NCI-H460 (cell line): ENCODE measurements around the gene FAM98C. TPM values are rescaled to one million over a fixed set of nuclear protein-coding genes. Genes with fewer than 3 reads are reported as not detected.

Source experiments
- DNase-seq: peaks from one replicate; pipeline ENCODE4 v3.0.0-alpha.2; 2016; ENCODE audit warnings: low read depth; ENCODE audit errors: extremely low read depth
- total RNA-seq: library from RNA; depleted of rRNA; stranded (reverse); fragments of >200 nt; shearing (Covaris generic); gene quantifications from 2 replicates; pipeline ENCODE4 v1.2.3, GENCODE V29; 2014; rRNA removed

The FAM98C gene
- total RNA-seq, 1 experiment from 2014 or later: 12.1 TPM

DNA sequence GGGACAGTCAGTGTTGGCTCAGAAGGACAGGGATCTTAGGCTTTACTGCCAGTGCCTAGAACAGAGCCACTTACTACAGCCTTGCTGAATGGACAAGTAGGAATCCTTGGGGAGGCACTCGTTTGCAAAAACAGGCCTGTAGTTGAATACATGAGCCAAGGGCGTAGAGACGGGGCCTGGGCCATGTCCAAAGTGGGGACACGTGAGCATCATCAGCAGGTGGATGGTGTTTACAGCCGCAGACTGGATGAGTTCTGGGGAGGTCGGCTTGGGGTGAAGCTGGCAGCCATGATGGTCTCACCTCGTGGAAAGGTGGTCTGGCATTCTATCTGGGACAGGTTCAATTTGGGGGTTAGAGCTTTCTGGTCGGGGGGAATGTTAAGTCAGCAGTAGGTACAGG lies 48.1 kb downstream of the FAM98C start:
- no peak for DNase-seq

DNA sequence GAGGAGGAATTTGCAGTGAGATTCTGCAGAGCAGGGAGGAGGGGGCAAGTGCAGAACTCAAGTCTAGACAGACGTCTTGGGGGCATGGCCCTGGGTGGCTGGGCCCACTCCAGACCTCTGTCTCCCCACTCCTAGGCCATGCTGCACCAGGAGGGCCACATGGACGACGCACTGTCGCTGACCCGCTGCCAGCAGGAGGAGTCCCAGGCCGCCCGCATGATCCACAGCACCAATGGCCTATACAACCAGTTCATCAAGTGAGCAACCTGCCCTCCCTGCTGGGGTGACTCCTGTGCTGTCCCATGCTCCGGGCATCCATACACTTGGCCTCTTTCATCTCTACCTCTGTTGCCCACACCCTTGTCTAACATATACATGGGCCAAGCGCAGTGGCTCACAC lies 48.7 kb downstream of the FAM98C start:
- no peak for DNase-seq

DNA sequence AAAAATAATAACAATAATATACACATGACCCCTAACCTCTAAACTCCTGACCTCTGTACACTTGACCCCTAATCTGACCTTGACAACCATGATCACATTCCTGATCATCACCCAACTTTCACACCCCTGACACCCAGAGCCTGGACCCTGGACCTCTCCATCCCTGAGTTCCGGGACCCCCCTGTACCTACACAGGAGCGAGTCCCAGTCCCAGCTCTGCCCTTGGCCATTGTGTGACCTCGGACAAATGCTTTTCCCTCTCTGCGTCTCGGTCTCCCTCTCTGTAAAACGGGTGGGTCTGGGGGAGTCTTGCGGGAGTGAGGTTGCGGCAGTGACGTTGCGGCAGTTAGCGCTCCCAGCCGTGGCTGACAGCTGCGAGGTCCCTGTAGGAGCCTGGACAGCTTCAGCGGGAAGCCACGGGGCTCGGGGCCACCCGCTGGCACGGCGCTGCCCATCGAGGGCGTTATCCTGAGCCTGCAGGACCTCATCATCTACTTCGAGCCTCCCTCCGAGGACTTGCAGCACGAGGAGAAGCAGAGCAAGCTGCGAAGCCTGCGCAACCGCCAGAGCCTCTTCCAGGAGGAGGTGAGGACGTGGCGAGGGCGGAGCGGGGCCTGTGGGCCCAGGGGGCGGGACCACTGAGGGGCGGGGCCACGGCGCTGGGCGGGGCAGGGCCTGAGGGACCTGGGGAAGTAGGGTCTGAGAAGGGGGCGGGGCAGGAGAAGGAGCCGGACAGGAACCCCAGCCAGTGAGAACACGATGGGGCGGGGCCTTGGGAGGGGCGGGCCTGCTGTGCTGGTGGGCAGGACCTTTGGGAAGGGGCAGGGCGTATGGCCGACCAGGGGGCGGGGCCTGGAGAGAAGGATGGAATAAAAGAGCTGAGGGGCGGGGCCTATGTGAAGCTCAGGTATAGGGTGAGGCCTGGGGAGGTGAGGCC lies 49.8 kb downstream of the FAM98C start:
- DNase-seq: peak; percentile 3

DNA sequence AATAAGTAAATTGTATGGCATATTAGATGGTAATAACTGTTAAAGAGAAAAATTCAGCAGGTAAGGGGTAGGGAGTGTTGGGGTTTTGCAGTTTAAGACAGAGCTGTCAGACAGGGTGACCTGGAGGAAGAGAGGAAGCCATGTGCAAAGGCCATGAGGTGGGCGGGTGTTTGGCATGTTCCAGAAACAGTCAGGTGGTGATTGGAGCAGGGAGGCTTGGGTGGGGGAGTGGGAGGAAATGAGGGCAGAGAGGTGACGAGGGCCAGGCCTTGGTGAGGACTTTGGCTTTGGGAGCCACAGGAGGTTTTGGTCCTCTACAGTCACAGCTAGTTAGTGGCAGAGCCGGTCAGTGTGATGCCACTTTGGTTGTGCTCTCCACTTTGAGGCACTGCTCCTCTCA lies 50.7 kb downstream of the FAM98C start:
- DNase-seq: no peak

DNA sequence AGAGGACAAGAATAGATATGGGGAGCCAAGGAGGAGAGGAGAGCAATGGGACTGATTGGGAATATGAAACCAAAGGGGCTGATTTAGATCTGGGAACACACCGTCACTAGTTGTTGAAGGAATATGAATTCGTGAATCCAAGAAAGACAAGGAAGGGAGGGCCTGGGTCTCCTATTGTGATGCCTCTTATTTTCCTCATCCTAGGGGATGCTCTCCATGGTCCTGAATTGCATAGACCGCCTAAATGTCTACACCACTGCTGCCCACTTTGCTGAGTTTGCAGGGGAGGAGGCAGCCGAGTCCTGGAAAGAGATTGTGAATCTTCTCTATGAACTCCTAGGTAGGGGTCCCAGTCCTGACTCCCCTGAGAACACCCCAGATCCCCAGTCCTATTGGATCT lies 52.1 kb downstream of the FAM98C start:
- peak; percentile 4 for DNase-seq

DNA sequence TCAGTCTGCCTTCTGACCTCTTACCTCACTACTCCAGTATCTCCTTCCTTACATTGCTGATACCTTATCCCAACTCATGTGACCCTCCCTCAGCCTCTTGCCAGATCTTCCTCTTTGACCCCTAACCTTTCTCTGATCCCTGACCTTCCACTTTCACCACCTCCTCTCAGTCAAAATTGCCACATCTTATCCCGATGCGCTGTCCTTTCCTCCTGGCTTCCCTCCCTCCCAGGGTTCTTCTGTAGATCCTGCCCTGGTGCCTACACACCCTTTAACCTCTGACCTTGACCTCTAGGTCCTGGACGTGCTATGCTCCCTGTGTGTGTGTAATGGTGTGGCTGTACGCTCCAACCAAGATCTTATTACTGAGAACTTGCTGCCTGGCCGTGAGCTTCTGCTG lies 54.3 kb downstream of the FAM98C start:
- no peak for DNase-seq

DNA sequence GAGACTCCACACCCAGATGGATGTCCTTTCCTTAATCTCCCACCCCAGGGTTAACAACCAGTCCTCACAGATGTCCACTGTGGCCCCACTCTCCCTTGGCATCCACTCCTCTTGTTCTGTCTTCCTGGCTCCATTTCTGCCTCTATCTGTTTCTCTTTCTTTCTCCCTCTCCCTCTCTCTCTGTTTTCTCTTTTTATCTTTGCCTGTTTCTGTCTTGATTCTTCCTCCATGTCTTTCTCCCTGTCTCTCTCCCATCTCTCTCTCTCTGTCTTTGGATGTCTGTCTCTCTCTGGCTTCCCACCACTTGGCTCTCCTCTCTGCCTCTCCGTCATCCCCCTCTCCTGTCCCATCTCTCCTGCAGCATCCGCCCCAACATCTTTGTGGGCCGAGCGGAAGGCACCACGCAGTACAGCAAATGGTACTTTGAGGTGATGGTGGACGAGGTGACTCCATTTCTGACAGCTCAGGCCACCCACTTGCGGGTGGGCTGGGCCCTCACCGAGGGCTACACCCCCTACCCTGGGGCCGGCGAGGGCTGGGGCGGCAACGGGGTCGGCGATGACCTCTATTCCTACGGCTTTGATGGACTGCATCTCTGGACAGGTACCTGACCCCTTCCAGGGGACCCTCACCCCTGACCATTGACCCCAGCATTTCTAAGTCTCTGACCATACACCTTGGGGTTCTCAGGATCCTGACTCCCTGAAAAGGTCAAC lies 55.0 kb downstream of the FAM98C start:
- DNase-seq: no peak

Other genes with a start within 250 kb of the FAM98C start
- gene DPF1, start 178.9 kb upstream of the FAM98C start, total RNA-seq: 1.7 and 2.2 TPM in 2 replicates
- not detected in 2 replicates for gene PPP1R14A, start 146.7 kb upstream of the FAM98C start, total RNA-seq
- gene SPINT2, start 138.5 kb upstream of the FAM98C start, total RNA-seq: 0.35 and 0.64 TPM in 2 replicates
- gene C19orf33, start 98.8 kb upstream of the FAM98C start, total RNA-seq: 64.5 and 89.5 TPM in 2 replicates
- 35.9 and 47.5 TPM in 2 replicates for gene YIF1B, start 87.1 kb upstream of the FAM98C start, total RNA-seq
- 0.15 and 0.26 TPM in 2 replicates for gene KCNK6, start 83.2 kb upstream of the FAM98C start, total RNA-seq
- gene CATSPERG, start 67.3 kb upstream of the FAM98C start, total RNA-seq: 0.69 and 0.81 TPM in 2 replicates
- gene PSMD8, start 28.5 kb upstream of the FAM98C start, total RNA-seq: 155 and 167 TPM in 2 replicates
- gene GGN, start 15.1 kb upstream of the FAM98C start, total RNA-seq: 0.17 TPM in 1 of 2 replicates, not detected in the other
- gene SPRED3, start 14.4 kb upstream of the FAM98C start, total RNA-seq: 0.29 and 0.97 TPM in 2 replicates
- not detected in 2 replicates for gene RASGRP4, start 23.1 kb downstream of the FAM98C start, total RNA-seq
- gene RYR1, start 30.6 kb downstream of the FAM98C start, total RNA-seq: 0.12 and 1.1 TPM in 2 replicates
- gene MAP4K1, start 214.9 kb downstream of the FAM98C start, total RNA-seq: 0.10 TPM in 1 of 2 replicates, not detected in the other
- gene EIF3K, start 216.1 kb downstream of the FAM98C start, total RNA-seq: 194 and 195 TPM in 2 replicates
- 145 and 155 TPM in 2 replicates for gene ACTN4, start 244.6 kb downstream of the FAM98C start, total RNA-seq